CD4-positive, alpha-beta T cell treated with Interleukin-10 for 1 hour (primary cell): ENCODE measurements around the gene GIGYF2.
"Not testable (repeated sequence)": the region's sequence is repeated elsewhere in the genome, so short reads cannot be mapped to it uniquely, and the experiment has no call there.

Source experiments
- DNase-seq: peaks from one replicate; pipeline ENCODE4 v3.0.0-alpha.2; 2020

GIGYF2 gene

GRCh38 chr2:232831496-232831895, 134.4 kb downstream of the GIGYF2 start:
- no peak for DNase-seq

- no peak for DNase-seq
Observed at GRCh38 chr2:232833830-232834229, 136.7 kb downstream of the GIGYF2 start.

GRCh38 chr2:232835687-232836208, 138.6 kb downstream of the GIGYF2 start:
- no peak for DNase-seq

GRCh38 chr2:232836934-232837333, 139.8 kb downstream of the GIGYF2 start:
- no peak for DNase-seq

- peak; percentile 75 for DNase-seq
Observed at GRCh38 chr2:232838406-232838874, 141.3 kb downstream of the GIGYF2 start.

GRCh38 chr2:232839411-232840079, 142.4 kb downstream of the GIGYF2 start:
- DNase-seq: peak; percentile 2

GRCh38 chr2:232842689-232843088, 145.6 kb downstream of the GIGYF2 start:
- DNase-seq: no peak

GRCh38 chr2:232843834-232844233, 146.7 kb downstream of the GIGYF2 start:
- DNase-seq: no peak

GRCh38 chr2:232846055-232846454, 148.9 kb downstream of the GIGYF2 start:
- DNase-seq: no peak

- no peak for DNase-seq
Observed at GRCh38 chr2:232850039-232850438, 152.9 kb downstream of the GIGYF2 start.

GRCh38 chr2:232852081-232852480, 154.9 kb downstream of the GIGYF2 start:
- not testable (repeated sequence) for DNase-seq

- DNase-seq: no peak
Observed at GRCh38 chr2:232852676-232853075, 155.5 kb downstream of the GIGYF2 start.

GRCh38 chr2:232854082-232854481, 157.0 kb downstream of the GIGYF2 start:
- DNase-seq: no peak

GRCh38 chr2:232857158-232857563, 160.0 kb downstream of the GIGYF2 start:
- DNase-seq: no peak

- no peak for DNase-seq
Observed at GRCh38 chr2:232859385-232859916, 162.3 kb downstream of the GIGYF2 start.

- no peak for DNase-seq
Observed at GRCh38 chr2:232860593-232861241, 163.6 kb downstream of the GIGYF2 start.

GRCh38 chr2:232861353-232861752, 164.2 kb downstream of the GIGYF2 start:
- DNase-seq: no peak

- no peak for DNase-seq
Observed at GRCh38 chr2:232863996-232864395, 166.9 kb downstream of the GIGYF2 start.

- no peak for DNase-seq
Observed at GRCh38 chr2:232865165-232865564, 168.0 kb downstream of the GIGYF2 start.

GRCh38 chr2:232866104-232866503, 169.0 kb downstream of the GIGYF2 start:
- no peak for DNase-seq

GRCh38 chr2:232869138-232870017, 172.2 kb downstream of the GIGYF2 start:
- no peak for DNase-seq

- no peak for DNase-seq
Observed at GRCh38 chr2:232870018-232870765, 173.1 kb downstream of the GIGYF2 start, which contains the start of gene SNORC. Gene SNORC (plus strand): TSS chr2:232870264. CDS start chr2:232870342, 78 bp downstream.
